H9 (cell line): ENCODE measurements around the gene SCFD2. TPM values are rescaled to one million over a fixed set of nuclear protein-coding genes. Genes with fewer than 3 reads are reported as not detected.

Experiments used
- DNase-seq: peaks from one replicate; pipeline ENCODE4 v3.0.0-alpha.2; 2017
- H2AFZ ChIP-seq: one replicate; pipeline ENCODE4 v1.6.1; 2013; ENCODE audit warnings: mild to moderate bottlenecking, low read length, control low read depth, moderate library complexity
- H2AK5ac ChIP-seq: 2 replicates; pipeline ENCODE4 v1.6.1; 2013; ENCODE audit warnings: low read length, control low read depth, mixed read lengths; ENCODE audit not compliant: insufficient read length
- H2BK120ac ChIP-seq: one replicate; pipeline ENCODE4 v1.6.1; 2013; ENCODE audit warnings: low read depth, mild to moderate bottlenecking, low read length, control low read depth, inconsistent platforms; ENCODE audit not compliant: poor library complexity, severe bottlenecking
- H2BK12ac ChIP-seq: 2 replicates; pipeline ENCODE4 v1.6.1; 2013; ENCODE audit warnings: low read length, control low read depth, mixed read lengths, low read depth; ENCODE audit not compliant: insufficient read length
- H2BK15ac ChIP-seq: 2 replicates; pipeline ENCODE4 v1.6.1; 2013; ENCODE audit warnings: low read depth, low read length, control low read depth
- H2BK20ac ChIP-seq: one replicate; pipeline ENCODE4 v1.6.1; 2013; ENCODE audit warnings: low read depth, mild to moderate bottlenecking, low read length, control low read depth, inconsistent platforms; ENCODE audit not compliant: poor library complexity, severe bottlenecking
- H2BK5ac ChIP-seq: 2 replicates; pipeline ENCODE4 v1.6.1; 2013; ENCODE audit warnings: low read length, control low read depth, mixed read lengths; ENCODE audit not compliant: insufficient read length
- H3K14ac ChIP-seq: 2 replicates; pipeline ENCODE4 v1.6.1; 2013; ENCODE audit warnings: low read length, control low read depth; ENCODE audit not compliant: insufficient read depth
- H3K18ac ChIP-seq: 2 replicates; pipeline ENCODE4 v1.6.1; 2013; ENCODE audit warnings: low read depth, mild to moderate bottlenecking, mixed read lengths, low read length, control low read depth; ENCODE audit not compliant: insufficient read length
- H3K23ac ChIP-seq: 2 replicates; pipeline ENCODE4 v1.6.1; 2013; ENCODE audit warnings: low read length, control low read depth, mixed read lengths, low read depth; ENCODE audit not compliant: insufficient read length
- H3K23me2 ChIP-seq: 2 replicates; pipeline ENCODE4 v1.6.1; 2013; ENCODE audit warnings: low read depth, mild to moderate bottlenecking, mixed read lengths, low read length, control low read depth; ENCODE audit not compliant: insufficient read length, poor library complexity, severe bottlenecking
- H3K27ac ChIP-seq: 2 replicates; pipeline ENCODE4 v1.5.1; 2013; ENCODE audit warnings: low read length, control low read depth, mixed read lengths, low read depth; ENCODE audit not compliant: insufficient read length
- H3K27me3 ChIP-seq: 2 replicates; pipeline ENCODE4 v1.6.1; 2013; ENCODE audit warnings: low read length, control low read depth, inconsistent platforms; ENCODE audit not compliant: insufficient read depth
- H3K4ac ChIP-seq: 2 replicates; pipeline ENCODE4 v1.6.1; 2013; ENCODE audit warnings: low read depth, mild to moderate bottlenecking, control low read depth, inconsistent platforms, low read length, moderate library complexity
- H3K4me1 ChIP-seq: 2 replicates; pipeline ENCODE4 v1.6.1; 2013; ENCODE audit warnings: low read length, control low read depth, inconsistent platforms; ENCODE audit not compliant: insufficient read depth
- H3K4me2 ChIP-seq: 2 replicates; pipeline ENCODE4 v1.6.1; 2013; ENCODE audit warnings: low read length, control low read depth, mixed read lengths; ENCODE audit not compliant: insufficient read length, insufficient read depth
- H3K56ac ChIP-seq: 2 replicates; pipeline ENCODE4 v1.6.1; 2013; ENCODE audit warnings: low read depth, mild to moderate bottlenecking, mixed read lengths, low read length, control low read depth; ENCODE audit not compliant: insufficient read length
- H3K79me1 ChIP-seq: 2 replicates; pipeline ENCODE4 v1.6.1; 2013; ENCODE audit warnings: low read depth, mild to moderate bottlenecking, moderate library complexity, low read length, control low read depth, inconsistent platforms; ENCODE audit not compliant: insufficient read depth, poor library complexity, severe bottlenecking
- H3K79me2 ChIP-seq: 2 replicates; pipeline ENCODE4 v1.6.1; 2013; ENCODE audit warnings: low read length, control low read depth, inconsistent platforms; ENCODE audit not compliant: insufficient read depth
- H3K9ac ChIP-seq: 2 replicates; pipeline ENCODE4 v1.6.1; 2013; ENCODE audit warnings: low read length, control low read depth, mixed read lengths; ENCODE audit not compliant: insufficient read length; ENCODE audit errors: extremely low read depth
- H3K9me3 ChIP-seq: one replicate; pipeline ENCODE4 v1.6.1; 2013; ENCODE audit warnings: low read depth, low read length, inconsistent platforms; ENCODE audit not compliant: control insufficient read depth
- H3T11ph ChIP-seq: one replicate; pipeline ENCODE4 v1.6.1; 2013; ENCODE audit warnings: mild to moderate bottlenecking, low read length, control low read depth, inconsistent platforms
- H4K20me1 ChIP-seq: one replicate; pipeline ENCODE4 v1.6.1; 2013; ENCODE audit not compliant: control insufficient read depth, insufficient read length, insufficient read depth
- H4K5ac ChIP-seq: 2 replicates; pipeline ENCODE4 v1.6.1; 2013; ENCODE audit warnings: low read depth, mild to moderate bottlenecking, mixed read lengths, low read length, control low read depth; ENCODE audit not compliant: insufficient read length
- H4K8ac ChIP-seq: replicated peaks from 2 replicates; pipeline ENCODE4 v1.6.1; 2013; ENCODE audit warnings: low read length, control low read depth, mixed read lengths, low read depth; ENCODE audit not compliant: insufficient read length
- H4K91ac ChIP-seq: 2 replicates; pipeline ENCODE4 v1.6.1; 2013; ENCODE audit warnings: low read depth, mild to moderate bottlenecking, moderate library complexity, mixed read lengths, low read length, control low read depth; ENCODE audit not compliant: insufficient read length
- H3K27ac Mint-ChIP-seq, 3 experiments: 2 replicates in 2 of 3; 3 replicates in 1 of 3; pipeline ENCODE4 v1.8.0; 2020 to 2021; ENCODE audit warnings: mixed read lengths in 3 of 3, mild to moderate bottlenecking in 1 of 3, moderate library complexity in 1 of 3
- H3K27me3 Mint-ChIP-seq: 2 replicates; pipeline ENCODE4 v1.8.0; 2021; ENCODE audit warnings: low read depth, mild to moderate bottlenecking, moderate library complexity, mixed read lengths
- H3K36me3 Mint-ChIP-seq, 3 experiments: 2 replicates in 2 of 3; 3 replicates in 1 of 3; pipeline ENCODE4 v1.8.0; 2020 to 2021; ENCODE audit warnings: low read depth in 3 of 3, mixed read lengths in 3 of 3; ENCODE audit not compliant: insufficient read depth in 1 of 3
- H3K4me1 Mint-ChIP-seq, 2 experiments: 2 replicates each; pipeline ENCODE4 v1.8.0; 2020; ENCODE audit warnings: mixed read lengths in 2 of 2
- H3K4me3 Mint-ChIP-seq, 2 experiments: 2 replicates in 1 of 2; 3 replicates in 1 of 2; pipeline ENCODE4 v1.8.0; 2020 to 2021; ENCODE audit warnings: mild to moderate bottlenecking in 2 of 2, mixed read lengths in 2 of 2, moderate library complexity in 1 of 2
- H3K9me3 Mint-ChIP-seq, 2 experiments: 2 replicates in 1 of 2; 3 replicates in 1 of 2; pipeline ENCODE4 v1.8.0; 2020; ENCODE audit warnings: mild to moderate bottlenecking in 2 of 2, mixed read lengths in 2 of 2, moderate library complexity in 1 of 2
- WGBS: extraction: QIAGEN DNeasy Blood & Tissue Kit; methylation state at CpG from one replicate; pipeline ENCODE4 v1.1.7; 2013; ENCODE audit warnings: missing lambda C conversion rate, low lambda C conversion rate, mixed read lengths; ENCODE audit not compliant: insufficient read length; ENCODE audit errors: extremely low coverage; 5-methylcytosine and 5-hydroxymethylcytosine counted together
- total RNA-seq: library from RNA; stranded (reverse); gene quantifications from 2 replicates; pipeline ENCODE4 v1.2.1, GENCODE V29; 2021
- TF ChIP-seq, protein P1 (sequence below): fragments of 200-600 bp; sonication (generic); conservative IDR thresholded peaks from 3 replicates; pipeline ENCODE4 v1.8.0; 2021; ENCODE audit warnings: antibody characterized with exemption, mild to moderate bottlenecking

SCFD2 gene
- total RNA-seq, 1 experiment from 2014 or later: 10.1 TPM

DNA sequence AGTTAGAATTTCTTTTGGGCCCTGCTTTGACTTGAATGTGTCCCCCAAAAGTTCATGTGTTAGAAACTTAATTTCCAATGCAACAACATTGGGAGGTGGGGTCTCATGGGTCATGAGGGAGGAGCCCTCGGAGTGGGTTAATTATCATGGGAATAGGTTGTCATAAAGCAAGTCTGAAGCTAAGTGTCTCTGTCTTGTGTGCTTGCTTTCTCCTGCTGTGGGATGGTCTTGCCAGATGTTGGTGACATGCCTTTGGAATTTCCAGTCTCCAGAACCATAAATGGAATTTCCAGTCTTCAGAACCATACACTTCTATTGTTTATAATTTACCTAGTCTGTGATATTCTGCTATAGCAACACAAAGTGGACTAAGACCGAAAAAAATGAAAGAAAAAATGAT lies 432.1 kb downstream of the SCFD2 start:
- no peaks in the 10 kb centered on the region for H3K79me1 ChIP-seq
- H3K4me1 ChIP-seq: no peaks in the 10 kb centered on the region
- Mint-ChIP-seq H3K36me3 (no peaks in the 10 kb centered on the region; a peak in 3 of 7 replicates), H3K9me3 (peaks cover 0 to 2% of the 10 kb centered on the region in 2 experiments; a peak in 2 of 5 replicates), H3K27ac (no peak overlapping the region), H3K4me1 (peaks cover 3 to 8% of the 10 kb centered on the region in 2 experiments; a peak in 1 of 4 replicates), H3K27me3 (no peaks in the 10 kb centered on the region; the same call in 1 of the 2 replicates), H3K4me3 (no peak overlapping the region)
- H3T11ph ChIP-seq: no peak overlapping the region
- H3K9ac ChIP-seq: no peak overlapping the region
- no peak overlapping the region for H2BK20ac ChIP-seq
- H3K14ac ChIP-seq: no peak overlapping the region
- H3K4me2 ChIP-seq: no peak overlapping the region
- H3K18ac ChIP-seq: no peak overlapping the region
- no peak overlapping the region for H3K4ac ChIP-seq
- H3K9me3 ChIP-seq: no peaks in the 10 kb centered on the region
- no peak overlapping the region for H2BK5ac ChIP-seq
- no peaks in the 10 kb centered on the region for H3K27me3 ChIP-seq
- no peaks in the 10 kb centered on the region for H3K79me2 ChIP-seq
- no peak overlapping the region for H2BK15ac ChIP-seq
- no peak overlapping the region for H4K5ac ChIP-seq
- H3K27ac ChIP-seq: no peak overlapping the region
- no peak overlapping the region for H4K91ac ChIP-seq
- H2AK5ac ChIP-seq: no peak overlapping the region
- H2BK120ac ChIP-seq: no peak overlapping the region
- H2AFZ ChIP-seq: no peak overlapping the region
- no peak overlapping the region for H4K8ac ChIP-seq
- TF ChIP-seq, protein P1, sequence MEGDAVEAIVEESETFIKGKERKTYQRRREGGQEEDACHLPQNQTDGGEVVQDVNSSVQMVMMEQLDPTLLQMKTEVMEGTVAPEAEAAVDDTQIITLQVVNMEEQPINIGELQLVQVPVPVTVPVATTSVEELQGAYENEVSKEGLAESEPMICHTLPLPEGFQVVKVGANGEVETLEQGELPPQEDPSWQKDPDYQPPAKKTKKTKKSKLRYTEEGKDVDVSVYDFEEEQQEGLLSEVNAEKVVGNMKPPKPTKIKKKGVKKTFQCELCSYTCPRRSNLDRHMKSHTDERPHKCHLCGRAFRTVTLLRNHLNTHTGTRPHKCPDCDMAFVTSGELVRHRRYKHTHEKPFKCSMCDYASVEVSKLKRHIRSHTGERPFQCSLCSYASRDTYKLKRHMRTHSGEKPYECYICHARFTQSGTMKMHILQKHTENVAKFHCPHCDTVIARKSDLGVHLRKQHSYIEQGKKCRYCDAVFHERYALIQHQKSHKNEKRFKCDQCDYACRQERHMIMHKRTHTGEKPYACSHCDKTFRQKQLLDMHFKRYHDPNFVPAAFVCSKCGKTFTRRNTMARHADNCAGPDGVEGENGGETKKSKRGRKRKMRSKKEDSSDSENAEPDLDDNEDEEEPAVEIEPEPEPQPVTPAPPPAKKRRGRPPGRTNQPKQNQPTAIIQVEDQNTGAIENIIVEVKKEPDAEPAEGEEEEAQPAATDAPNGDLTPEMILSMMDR: no peak
- H4K20me1 ChIP-seq: no peaks in the 10 kb centered on the region
- no peaks in the 10 kb centered on the region for H3K23me2 ChIP-seq
- H2BK12ac ChIP-seq: no peak overlapping the region
- no CpG with 5 or more reads among the region's 2 CpGs for WGBS
- no peak for DNase-seq
- no peak overlapping the region for H3K23ac ChIP-seq
- H3K56ac ChIP-seq: no peak overlapping the region
